Activated naive CD8-positive, alpha-beta T cell treated with anti-CD3 and anti-CD28 coated beads, Interleukin-2, amount 50 U/mL, for 24 hours (primary cell): ENCODE data around the gene SASH1.

Experiments used
- ATAC-seq: fragments of 150-1000 bp; cut with Tn5 transposase; one replicate; pipeline ENCODE4 v1.10.0; 2021
- DNase-seq: peaks from one replicate; pipeline ENCODE4 v3.0.0; 2021
- H3K27ac Mint-ChIP-seq: one replicate; pipeline ENCODE4 v1.8.0; 2021; ENCODE audit warnings: mild to moderate bottlenecking, mixed read lengths
- H3K27me3 Mint-ChIP-seq: one replicate; pipeline ENCODE4 v1.8.0; 2021; ENCODE audit warnings: mixed read lengths
- H3K36me3 Mint-ChIP-seq: one replicate; pipeline ENCODE4 v1.8.0; 2021; ENCODE audit warnings: low read depth, mixed read lengths
- H3K4me1 Mint-ChIP-seq: one replicate; pipeline ENCODE4 v1.8.0; 2021; ENCODE audit warnings: mixed read lengths
- H3K4me3 Mint-ChIP-seq: one replicate; pipeline ENCODE4 v1.8.0; 2021; ENCODE audit warnings: mild to moderate bottlenecking, moderate library complexity, mixed read lengths
- H3K9me3 Mint-ChIP-seq: one replicate; pipeline ENCODE4 v1.8.0; 2021; ENCODE audit warnings: mixed read lengths

SASH1 gene

DNA sequence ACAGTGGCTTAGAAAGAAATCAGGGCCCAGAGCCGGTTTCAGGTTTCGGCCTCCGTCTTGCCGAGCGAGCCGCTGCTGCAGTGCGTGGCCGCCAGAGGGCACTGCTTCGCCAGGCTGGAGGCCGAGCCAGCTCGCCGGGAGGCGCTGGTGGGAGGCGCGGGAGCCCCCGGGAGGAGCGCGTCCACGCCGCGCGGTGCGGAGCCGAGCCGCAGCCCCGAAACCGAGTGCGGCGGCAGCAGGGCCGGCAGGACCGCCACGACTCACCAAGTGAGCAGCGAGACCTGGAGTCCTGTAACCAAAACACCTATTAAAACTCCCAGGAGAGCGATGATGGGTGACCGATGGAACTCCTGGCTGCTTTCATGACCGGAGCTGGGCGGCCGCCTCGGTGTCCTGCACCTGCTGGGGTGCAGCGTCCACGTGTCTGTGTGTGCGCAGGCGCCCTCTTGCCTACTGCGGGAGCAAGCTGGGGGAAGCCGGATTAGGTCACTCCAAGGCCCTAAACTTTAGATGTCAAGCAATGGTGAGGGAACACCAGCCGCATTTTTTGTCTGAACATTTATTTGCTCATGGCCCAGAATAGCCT, 217.3 kb downstream of the SASH1 start:
- no peak overlapping the region for H3K4me3 Mint-ChIP-seq
- H3K27ac Mint-ChIP-seq: no peak overlapping the region
- ATAC-seq (peak; percentile 77), DNase-seq (peak; percentile 75)
- H3K36me3 Mint-ChIP-seq: no peaks in the 10 kb centered on the region
- H3K4me1 Mint-ChIP-seq: peaks cover 11% of the 10 kb centered on the region
- peaks cover 39% of the 10 kb centered on the region for H3K27me3 Mint-ChIP-seq
- H3K9me3 Mint-ChIP-seq: peaks cover 4% of the 10 kb centered on the region

DNA sequence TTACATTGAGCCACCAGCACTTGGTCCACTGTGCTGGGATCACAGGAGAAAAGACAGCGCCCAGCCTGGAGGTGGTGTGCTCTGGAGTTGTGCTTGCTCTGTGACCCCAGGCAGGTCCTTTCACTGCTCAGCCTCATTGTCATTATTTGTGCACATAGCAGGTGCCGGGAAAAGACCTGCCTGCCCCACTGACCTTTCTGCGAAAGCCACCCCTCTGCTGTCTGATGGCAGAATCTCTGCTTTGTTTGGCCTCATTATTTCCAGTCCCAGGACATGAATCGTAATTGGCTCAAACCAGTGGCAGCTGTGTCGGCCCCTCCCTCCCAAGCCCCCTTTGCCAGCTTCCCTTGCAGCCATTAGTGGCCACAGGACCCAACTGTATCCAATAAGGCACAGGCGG, 219.0 kb downstream of the SASH1 start:
- H3K36me3 Mint-ChIP-seq: no peaks in the 10 kb centered on the region
- H3K4me1 Mint-ChIP-seq: peaks cover 18% of the 10 kb centered on the region
- no peak overlapping the region for H3K27ac Mint-ChIP-seq
- DNase-seq: no peak
- H3K4me3 Mint-ChIP-seq: no peak overlapping the region
- ATAC-seq: no peak
- peaks cover 33% of the 10 kb centered on the region for H3K27me3 Mint-ChIP-seq
- no peaks in the 10 kb centered on the region for H3K9me3 Mint-ChIP-seq

DNA sequence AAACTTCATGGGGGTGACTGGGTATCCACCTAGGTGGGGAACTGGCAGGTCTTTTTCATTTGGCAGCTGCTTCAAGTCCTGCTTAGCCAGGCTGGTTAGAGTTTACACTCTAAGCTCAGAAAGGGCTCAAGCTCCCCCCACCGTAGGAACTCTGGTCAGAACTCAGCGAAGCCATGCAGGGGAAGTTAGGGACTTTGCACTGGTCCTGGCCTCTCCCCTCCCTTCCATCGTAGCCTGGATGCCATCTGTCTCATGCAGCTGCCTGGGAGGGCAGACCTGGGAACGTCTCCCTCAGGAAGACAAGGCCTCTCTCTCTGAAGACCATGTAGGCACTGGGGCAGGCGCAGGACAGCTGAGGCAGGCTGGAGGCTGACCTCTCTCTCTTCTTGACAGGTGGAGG, 220.4 kb downstream of the SASH1 start:
- Mint-ChIP-seq H3K27me3 (peaks cover 27% of the 10 kb centered on the region), H3K4me1 (peaks cover 19% of the 10 kb centered on the region), H3K36me3 (no peaks in the 10 kb centered on the region), H3K27ac (no peak overlapping the region), H3K9me3 (no peaks in the 10 kb centered on the region), H3K4me3 (no peak overlapping the region)
- DNase-seq (no peak), ATAC-seq (no peak)

DNA sequence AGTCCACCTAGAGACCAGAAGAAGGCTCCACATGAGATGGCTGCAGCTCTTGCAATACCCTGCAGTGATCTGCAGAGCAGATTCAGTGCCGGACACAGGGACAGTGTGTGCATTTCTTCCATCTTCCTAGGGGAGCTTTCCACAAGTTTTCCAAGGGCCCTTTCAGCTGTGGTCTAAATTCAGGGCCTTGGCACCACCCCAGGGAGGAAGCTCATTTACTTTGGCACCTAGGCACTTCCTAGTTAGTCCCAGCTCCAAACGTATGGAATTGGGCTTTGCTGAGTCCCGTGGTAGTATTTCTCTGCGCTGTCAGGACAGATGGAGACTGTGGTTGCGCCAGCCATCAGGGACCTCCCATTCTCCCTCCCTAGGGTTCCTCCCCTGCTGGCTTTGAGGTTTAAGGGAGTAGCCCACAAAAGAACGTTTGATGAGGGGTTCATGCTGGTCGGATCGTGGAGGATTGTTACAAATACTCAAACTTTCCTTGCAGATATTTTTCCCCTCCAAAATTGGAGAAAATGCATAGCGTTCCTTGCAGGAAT, 221.9 kb downstream of the SASH1 start:
- no peak for DNase-seq
- Mint-ChIP-seq H3K4me1 (peaks cover 15% of the 10 kb centered on the region), H3K9me3 (no peaks in the 10 kb centered on the region), H3K36me3 (no peaks in the 10 kb centered on the region), H3K27me3 (peaks cover 26% of the 10 kb centered on the region), H3K4me3 (no peak overlapping the region), H3K27ac (no peak overlapping the region)
- no peak for ATAC-seq

DNA sequence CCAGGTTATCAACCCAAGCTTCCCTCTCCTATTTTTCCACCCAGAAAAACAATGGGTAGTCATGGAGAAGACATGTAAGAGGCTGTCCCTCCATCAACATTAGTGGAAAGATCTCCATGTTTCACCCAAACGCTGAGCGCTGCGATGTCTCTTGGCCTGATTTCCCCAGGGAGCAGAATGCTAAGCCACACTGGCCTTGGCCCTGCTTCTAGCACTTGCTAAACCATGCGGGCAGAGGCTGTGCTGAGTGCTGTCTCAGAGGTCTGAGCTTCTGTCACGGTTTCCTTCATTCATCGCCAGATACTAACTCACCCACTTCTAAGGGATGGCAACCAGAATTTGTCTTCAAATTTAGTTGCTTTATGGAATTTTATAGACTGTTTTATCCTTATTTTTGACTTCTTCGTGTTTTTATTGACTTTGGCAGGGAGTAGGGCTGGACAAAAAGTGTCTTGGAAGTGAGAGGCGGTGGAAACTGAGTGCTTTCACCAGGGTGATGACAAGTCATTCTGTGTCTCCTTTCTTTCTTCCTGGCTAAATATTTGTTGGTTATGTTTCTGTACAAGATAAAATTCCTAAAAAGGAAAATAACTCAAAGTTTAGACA, 222.8 kb downstream of the SASH1 start:
- H3K27ac Mint-ChIP-seq: no peak overlapping the region
- peaks cover 15% of the 10 kb centered on the region for H3K4me1 Mint-ChIP-seq
- no peak overlapping the region for H3K4me3 Mint-ChIP-seq
- no peaks in the 10 kb centered on the region for H3K36me3 Mint-ChIP-seq
- no peaks in the 10 kb centered on the region for H3K9me3 Mint-ChIP-seq
- H3K27me3 Mint-ChIP-seq: peaks cover 29% of the 10 kb centered on the region
- ATAC-seq (no peak), DNase-seq (no peak)

DNA sequence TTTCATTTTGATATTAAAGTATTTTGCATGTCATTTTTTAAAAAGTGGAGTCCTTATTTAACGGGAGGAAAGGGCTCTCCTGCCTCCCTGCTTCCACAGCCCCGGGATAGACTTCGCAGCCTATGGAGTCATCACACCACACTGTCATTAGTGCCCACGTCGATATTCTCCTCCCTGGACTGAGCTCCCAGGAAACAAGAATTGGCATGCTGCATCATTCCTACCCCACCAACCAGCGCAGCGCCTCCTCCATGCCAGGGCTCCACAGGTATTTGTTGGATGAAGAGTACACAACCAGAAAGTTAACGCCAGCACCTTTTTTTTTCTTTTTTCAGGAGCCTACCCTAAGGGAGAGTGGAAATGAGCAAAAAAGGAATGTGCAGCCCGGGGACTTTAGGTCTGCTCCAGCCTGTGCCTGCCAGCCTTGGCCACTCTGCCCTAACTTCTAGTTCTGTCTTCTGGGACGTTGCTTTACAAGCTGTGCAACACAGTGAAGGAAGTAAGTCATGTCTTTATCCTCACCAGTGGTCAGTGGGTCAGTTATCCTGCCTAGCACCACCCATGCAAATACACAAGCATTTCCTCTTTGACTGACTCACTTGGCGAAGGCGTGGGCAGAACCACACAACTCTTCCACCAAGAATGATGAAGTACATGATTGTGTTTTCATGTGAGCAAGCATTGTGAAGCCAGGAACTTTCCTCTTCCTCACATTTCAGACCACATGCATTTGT, 223.5 kb downstream of the SASH1 start:
- Mint-ChIP-seq H3K4me3 (no peak overlapping the region), H3K27me3 (peaks cover 27% of the 10 kb centered on the region), H3K4me1 (peaks cover 15% of the 10 kb centered on the region), H3K27ac (peak overlapping the region; percentile 53), H3K36me3 (no peaks in the 10 kb centered on the region), H3K9me3 (no peaks in the 10 kb centered on the region)
- ATAC-seq (peak; percentile 55), DNase-seq (peak; percentile 20)

DNA sequence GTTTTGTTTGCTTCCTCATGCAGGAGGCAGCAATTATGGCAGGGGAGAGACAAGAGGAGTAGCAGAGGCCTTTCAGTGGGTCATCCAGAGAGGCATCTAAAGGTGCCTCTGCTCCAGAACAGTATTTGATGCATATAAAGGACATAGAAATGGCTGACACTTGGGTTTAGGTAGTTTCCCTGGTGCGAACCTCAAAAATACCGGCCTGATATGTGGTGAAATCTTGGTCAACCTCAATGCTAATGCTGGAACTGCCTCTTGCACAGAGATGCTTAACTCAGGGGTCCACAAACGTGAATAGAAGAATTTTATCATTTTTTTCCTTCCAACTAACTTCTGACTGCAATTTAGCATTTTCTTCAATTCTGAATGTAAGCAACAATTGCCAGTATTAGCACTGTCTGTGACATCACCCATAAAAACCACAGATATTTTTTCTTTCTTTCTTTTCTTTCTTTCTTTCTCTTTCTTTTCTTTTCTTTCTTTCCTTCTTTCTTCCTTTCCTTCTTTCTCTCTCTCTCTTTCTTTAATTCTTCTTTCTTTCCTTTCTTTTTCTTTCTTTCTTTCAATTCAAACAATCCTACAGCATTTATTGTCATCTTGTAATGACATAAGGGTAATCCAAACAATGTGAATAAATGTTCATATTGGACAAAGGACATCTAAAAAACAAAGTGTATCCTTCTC, 224.2 kb downstream of the SASH1 start:
- Mint-ChIP-seq H3K9me3 (no peaks in the 10 kb centered on the region), H3K27ac (peak overlapping the region; percentile 53), H3K27me3 (peaks cover 34% of the 10 kb centered on the region), H3K4me3 (no peak overlapping the region), H3K4me1 (peaks cover 15% of the 10 kb centered on the region), H3K36me3 (no peaks in the 10 kb centered on the region)
- DNase-seq (peak; percentile 10), ATAC-seq (peak; percentile 42)

DNA sequence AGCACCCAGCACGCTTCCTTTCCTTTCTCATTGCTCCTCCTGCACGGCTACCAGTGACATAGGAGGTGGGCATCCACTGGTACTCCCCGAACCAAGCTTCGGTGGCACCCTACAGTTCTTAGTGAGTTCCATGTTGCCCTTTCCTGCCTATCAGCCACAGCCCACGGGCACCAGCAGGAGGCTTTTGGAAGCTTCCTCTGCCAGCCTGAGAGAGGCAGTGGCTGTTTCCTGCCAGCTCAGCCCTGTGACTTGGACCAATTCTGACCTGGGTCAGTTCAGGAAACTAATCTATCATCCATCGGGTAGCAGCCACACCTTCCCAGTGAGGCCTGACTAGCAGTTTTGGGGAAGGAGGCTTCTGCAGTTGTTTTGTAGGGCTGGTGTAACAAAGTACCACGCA, 227.8 kb downstream of the SASH1 start:
- Mint-ChIP-seq H3K27me3 (peaks cover 28% of the 10 kb centered on the region), H3K4me1 (peaks cover 15% of the 10 kb centered on the region), H3K9me3 (no peaks in the 10 kb centered on the region), H3K27ac (no peak overlapping the region), H3K4me3 (no peak overlapping the region), H3K36me3 (no peaks in the 10 kb centered on the region)
- no peak for DNase-seq
- no peak for ATAC-seq

DNA sequence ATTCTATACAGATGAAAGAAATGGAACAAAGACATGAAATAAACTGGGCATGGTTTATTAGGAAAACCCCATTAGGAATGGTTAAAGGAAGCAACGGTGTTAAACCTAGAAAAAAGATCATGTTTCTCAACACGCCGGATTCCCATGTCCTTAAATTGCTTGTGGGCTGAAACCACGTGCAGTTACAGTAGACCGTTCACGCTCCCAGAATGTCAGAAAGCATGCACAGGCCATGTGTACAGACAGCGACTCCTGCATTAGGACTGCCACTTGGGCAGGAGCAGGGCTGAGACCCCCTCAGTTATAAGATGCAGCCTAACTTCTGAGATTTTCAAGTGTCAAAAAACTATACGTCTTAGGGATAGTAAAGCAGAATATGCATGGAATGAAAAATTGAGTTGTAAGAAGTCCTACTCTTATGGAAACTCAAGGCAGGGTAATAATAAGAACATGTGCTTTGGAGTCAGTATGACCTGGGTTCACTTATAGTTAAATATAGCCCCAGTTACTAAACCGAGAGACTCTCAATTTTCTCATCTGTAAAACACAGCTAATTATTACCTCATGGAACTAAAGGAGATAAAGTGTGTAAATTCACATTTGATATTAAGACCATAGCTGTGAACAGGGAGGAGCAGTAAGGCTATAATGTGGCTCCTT, 230.2 kb downstream of the SASH1 start:
- Mint-ChIP-seq H3K4me1 (peaks cover under 1% of the 10 kb centered on the region), H3K9me3 (no peaks in the 10 kb centered on the region), H3K4me3 (no peak overlapping the region), H3K36me3 (no peaks in the 10 kb centered on the region), H3K27me3 (peaks cover 33% of the 10 kb centered on the region), H3K27ac (no peak overlapping the region)
- ATAC-seq (no peak), DNase-seq (no peak)

DNA sequence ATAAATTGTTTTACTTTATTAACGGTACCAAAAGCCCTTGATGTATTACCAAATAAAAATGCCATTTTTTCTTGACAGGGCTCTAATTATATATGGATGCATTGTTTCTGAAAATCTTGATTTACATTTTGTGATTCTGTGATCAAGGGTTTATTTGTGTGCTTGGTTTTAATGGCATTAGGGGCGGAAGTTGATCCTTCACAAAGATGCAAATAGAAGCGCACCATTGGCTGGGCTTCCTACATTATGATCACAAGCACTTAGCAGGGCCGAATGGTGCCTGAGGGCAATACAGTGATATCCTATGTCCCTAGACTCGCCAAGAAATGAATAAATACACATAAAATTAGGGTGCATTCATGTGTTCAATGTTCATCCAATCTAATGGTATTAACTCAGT, 231.3 kb downstream of the SASH1 start:
- H3K27ac Mint-ChIP-seq: no peak overlapping the region
- H3K4me1 Mint-ChIP-seq: peaks cover 9% of the 10 kb centered on the region
- H3K27me3 Mint-ChIP-seq: peaks cover 40% of the 10 kb centered on the region
- no peaks in the 10 kb centered on the region for H3K9me3 Mint-ChIP-seq
- DNase-seq (no peak), ATAC-seq (no peak)
- H3K4me3 Mint-ChIP-seq: no peak overlapping the region
- H3K36me3 Mint-ChIP-seq: no peaks in the 10 kb centered on the region

DNA sequence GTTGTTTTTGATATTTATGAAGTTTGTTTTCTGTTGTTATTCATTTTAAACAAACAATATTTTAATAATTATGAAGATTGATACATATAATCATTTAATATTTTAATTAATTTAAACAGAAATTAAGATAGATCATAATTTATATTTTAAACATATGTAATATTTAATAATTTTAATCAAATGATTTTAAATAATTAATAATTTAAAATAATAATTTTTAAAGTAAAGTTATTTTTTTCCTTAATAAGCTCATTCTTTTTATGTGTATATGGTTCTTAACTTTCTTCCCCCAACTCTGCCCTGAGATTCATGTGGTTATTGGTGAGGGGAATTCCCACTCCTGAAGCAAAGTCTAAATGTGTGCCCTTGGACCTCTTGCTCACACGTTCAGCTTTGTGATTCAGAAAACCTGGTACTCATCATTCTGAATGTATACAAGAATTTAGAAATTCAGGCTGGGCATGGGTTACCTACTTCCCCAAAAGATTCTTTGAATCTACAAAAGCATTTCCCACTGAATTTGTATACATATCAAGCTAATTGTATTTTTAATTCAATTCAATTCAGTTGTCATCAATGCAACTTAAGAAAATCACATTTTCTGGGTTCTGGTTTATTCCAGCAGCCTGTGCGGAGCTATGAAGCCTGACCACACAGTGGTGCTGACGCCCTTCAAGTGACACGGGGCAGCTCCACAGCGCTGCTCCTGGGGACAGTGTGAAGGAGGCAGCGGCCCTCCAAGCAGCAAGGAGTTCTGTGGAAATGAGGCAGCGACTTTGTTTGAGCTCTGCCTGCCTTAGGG, 235.2 kb downstream of the SASH1 start:
- Mint-ChIP-seq H3K9me3 (no peaks in the 10 kb centered on the region), H3K36me3 (no peaks in the 10 kb centered on the region), H3K27ac (no peak overlapping the region), H3K27me3 (peaks cover 31% of the 10 kb centered on the region), H3K4me3 (no peak overlapping the region), H3K4me1 (peaks cover 9% of the 10 kb centered on the region)
- ATAC-seq (peak; percentile 95), DNase-seq (peak; percentile 40)

DNA sequence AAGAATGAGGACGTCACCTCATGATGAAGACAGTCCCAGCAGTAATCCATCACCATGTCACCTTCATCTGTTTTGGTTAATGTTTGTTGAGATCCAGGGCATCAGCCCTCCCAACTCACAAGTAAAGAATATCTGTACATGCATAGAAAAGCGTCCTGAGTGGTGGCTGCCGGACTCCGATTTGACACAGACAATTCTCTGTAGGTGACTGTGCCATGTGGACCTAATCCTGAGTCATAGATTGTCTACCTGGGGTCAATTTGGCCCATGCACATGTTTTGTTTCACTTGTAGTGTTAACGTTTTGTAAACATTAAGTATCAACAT, 235.8 kb downstream of the SASH1 start:
- Mint-ChIP-seq H3K36me3 (no peaks in the 10 kb centered on the region), H3K27me3 (peaks cover 34% of the 10 kb centered on the region), H3K9me3 (peaks cover under 1% of the 10 kb centered on the region), H3K4me3 (no peak overlapping the region), H3K27ac (no peak overlapping the region), H3K4me1 (peaks cover 9% of the 10 kb centered on the region)
- ATAC-seq: no peak
- DNase-seq: no peak

DNA sequence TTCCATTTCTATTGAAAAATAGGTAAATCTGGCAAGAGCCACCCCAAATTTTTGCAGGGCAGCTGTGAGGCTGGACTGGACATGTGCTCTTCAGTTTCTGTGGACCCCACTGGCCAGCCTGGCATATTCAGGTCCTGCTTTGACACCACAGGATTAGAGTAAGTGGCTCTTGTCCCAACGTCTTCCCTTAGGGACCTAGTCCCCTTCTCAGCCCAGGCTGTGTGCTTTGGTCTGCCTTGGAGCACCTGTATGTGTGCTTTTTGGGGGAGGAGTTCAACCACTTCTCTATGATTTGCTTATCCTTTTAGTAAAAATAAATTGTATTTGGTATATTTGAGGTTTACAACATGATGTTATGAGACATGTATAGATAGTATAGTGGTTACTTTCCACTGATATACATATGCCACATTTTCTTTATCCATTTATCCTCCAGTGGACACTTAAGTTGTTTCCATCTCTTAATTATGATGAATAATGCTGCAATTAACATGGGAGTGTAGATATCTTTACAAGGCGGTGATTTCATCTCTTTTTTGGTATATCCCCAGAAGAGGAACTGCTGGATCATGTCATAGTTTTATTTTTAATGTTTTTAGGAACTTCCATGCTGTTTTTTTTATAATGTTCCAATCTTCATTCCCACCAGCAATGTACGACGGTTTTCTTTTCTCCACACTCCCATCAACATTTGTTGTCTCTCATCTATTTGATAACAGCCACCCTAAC, 236.4 kb downstream of the SASH1 start:
- DNase-seq (no peak), ATAC-seq (no peak)
- Mint-ChIP-seq H3K4me3 (no peak overlapping the region), H3K9me3 (peaks cover 4% of the 10 kb centered on the region), H3K4me1 (peaks cover 9% of the 10 kb centered on the region), H3K27me3 (peaks cover 36% of the 10 kb centered on the region), H3K27ac (no peak overlapping the region), H3K36me3 (no peaks in the 10 kb centered on the region)
